ENCODE data around the gene WHRN.

DNA sequence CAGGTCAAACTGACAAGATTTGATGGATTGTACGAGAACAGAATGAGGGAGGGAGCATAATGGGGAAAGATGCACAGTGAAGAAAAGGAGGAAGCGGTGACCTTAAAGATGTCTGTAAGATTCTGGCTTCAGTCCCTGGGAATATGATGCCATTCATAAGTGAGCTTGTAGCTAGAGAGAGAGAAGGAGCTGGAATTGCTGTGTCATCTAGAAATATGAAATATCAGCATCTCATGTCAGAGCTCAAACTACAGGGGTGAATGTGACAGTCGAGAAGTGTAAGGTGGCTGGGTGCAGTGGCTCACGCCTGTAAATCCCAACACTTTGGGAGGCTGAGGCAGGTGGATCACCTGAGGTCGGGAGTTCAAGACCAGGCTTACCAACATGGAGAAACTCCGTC lies 24.0 kb upstream of the WHRN start:
- TF ChIP-seq POLR2A (IDR thresholded peaks at IDR 0.05; ENCODE audit: low read depth, low read length) (no peak), TAF1 (IDR thresholded peaks at IDR 0.05; ENCODE audit: borderline replicate concordance, low read depth, low read length) (no peak)

Data from GM12892 (cell line).